A673 (cell line): ENCODE results near the gene ROR1.

Source experiments
- CTCF ChIP-seq: fragments of 300-800, 200-600 bp; sonication (generic); conservative IDR thresholded peaks from 2 replicates; pipeline ENCODE4 v1.5.1; 2017; ENCODE audit warnings: low read depth, mild to moderate bottlenecking, antibody characterized with exemption, low read length, moderate library complexity, mixed read lengths
- EZH2 ChIP-seq: fragments of 200-600 bp; sonication (generic); IDR thresholded peaks from 2 replicates; pipeline ENCODE4 v1.6.1; 2017; ENCODE audit warnings: borderline replicate concordance, low read depth, mild to moderate bottlenecking, mixed read lengths, antibody characterized with exemption, low read length; ENCODE audit not compliant: poor library complexity, severe bottlenecking

- TF ChIP-seq CTCF (no peak), EZH2 (no peak)
These were observed 324.0 kb downstream of the ROR1 start for GRCh38 chr1:64097859-64098258.
